ENCODE data around the gene NT5C3A.
"Not testable (repeated sequence)": the region's sequence is repeated elsewhere in the genome, so short reads cannot be mapped to it uniquely, and the experiment has no call there.

GRCh38 chr7:32979902-32980301 is 82.7 kb downstream of the NT5C3A start:
- not testable (repeated sequence) for TF ChIP-seq CTCF, POLR2A (IDR thresholded peaks at IDR 0.05)
